ENCODE results near the gene ZNF277.

ZNF277 gene

GRCh38 chr7:112206238-112206990, at the start of gene ZNF277, which contains the start of gene DOCK4:
Gene ZNF277, plus strand, starts transcription at chr7:112206695. Its CDS starts 22 bp downstream, at chr7:112206717.
Gene DOCK4, minus strand, starts transcription at chr7:112206399. Its CDS starts 261 bp downstream, at chr7:112206138.
- peak; percentile 100 for DNase-seq

DNA sequence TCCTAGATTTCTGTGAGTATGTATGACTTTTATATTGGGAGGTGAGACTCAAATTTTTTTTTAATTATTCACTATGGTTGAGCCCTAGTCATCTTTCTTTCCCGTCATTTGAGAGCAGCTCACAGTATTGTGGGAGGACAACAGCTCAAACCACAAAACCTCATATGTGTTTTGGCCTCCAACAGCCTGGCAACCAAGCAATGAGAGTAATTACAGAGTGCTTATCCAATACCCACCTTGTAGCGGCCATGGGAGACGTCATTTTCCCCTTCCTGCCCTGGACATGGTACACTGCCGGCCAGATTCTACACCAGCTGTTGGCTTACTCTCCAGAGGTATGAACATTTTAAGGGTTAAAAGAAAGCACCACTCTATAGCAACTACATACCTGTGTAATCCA, 49.4 kb upstream of the ZNF277 start:
- DNase-seq: no peak

DNA sequence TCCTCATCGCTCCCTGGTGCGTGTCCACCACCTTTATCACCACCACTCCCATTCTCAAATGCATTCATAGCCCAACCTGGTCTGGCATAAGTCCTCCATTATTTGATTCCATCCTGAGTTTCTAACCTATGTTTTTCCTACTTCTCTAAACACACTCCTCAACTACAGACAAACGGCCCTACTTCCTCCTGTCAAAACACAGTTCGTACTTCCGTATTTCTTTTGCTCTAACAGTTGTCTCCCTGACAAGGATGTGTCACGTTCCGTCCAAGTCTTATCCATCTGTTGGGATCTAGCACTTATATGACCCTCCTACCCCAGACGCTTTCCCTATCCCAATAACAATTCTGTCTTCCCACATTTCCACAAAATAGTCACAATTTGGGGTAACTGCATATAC, 47.1 kb upstream of the ZNF277 start:
- DNase-seq: no peak

DNA sequence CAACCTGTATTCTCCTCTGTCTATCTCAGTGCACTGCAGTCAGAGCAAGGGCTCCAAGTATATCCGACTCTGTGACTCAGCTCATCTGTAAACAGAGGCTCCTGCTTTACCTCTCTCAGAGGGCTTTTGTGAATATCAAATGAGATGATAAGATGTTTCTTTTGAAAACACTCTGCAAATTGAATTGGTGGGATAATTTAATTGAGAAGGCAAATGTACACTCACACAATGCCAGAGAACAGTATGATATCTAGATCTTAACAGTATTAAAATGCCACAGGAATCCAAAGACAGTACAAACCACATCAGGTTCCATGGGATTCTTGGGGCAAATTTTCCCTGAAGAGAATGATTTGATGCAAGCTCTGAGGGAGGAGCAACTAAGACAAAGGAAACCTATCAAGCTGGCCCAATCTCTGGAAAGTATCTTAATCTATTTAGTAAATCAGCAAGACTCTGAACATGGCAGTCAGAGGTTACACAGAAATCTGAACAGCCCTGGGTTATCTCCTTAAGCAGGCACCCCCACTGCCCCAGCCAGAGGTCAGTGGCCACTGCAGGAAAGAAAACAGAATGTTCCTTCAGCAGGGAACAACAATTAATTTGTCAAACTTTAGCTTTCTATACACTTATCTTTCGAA, 46.2 kb upstream of the ZNF277 start:
- no peak for DNase-seq

- DNase-seq: no peak
These were observed 45.7 kb upstream of the ZNF277 start for GRCh38 chr7:112160771-112161150.

GRCh38 chr7:112161253-112162141, 45.0 kb upstream of the ZNF277 start:
- no peak for DNase-seq

GRCh38 chr7:112162142-112162766, 44.2 kb upstream of the ZNF277 start:
- DNase-seq: no peak

DNA sequence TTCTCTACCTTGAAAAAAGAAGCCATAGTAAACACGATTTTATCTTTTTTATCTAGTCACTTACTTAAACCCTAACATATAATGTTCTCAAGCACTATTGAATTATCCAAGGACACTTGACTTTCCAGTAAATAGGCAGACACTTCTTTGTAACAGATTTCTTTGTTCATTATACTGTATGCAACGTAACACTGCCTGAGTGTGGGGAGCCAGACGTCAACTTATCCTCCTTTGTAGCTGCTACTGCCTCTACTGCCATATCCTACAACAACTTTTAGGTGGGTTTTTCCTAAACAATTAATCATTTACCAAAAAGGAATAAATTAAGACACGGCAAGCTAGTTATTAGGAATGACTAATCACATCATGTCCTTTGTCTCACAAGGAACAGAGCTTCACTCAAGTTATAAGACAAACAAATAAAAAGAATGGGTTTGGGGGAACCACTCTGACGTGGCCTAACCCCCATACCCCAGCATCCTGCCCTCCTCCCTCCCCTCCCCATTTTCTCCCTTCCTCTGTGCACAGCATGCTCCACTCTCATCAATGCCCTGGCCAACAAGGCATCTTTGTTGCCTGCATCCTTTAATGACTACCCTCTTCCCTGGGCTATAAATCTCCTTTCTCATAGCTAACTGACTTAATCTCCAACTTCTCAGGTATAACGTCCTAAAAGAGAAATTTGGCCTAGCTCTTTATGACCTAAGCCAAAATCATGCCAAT, 43.5 kb upstream of the ZNF277 start:
- no peak for DNase-seq

- DNase-seq: no peak
These were observed 39.3 kb upstream of the ZNF277 start for GRCh38 chr7:112167147-112167546.

GRCh38 chr7:112168915-112169314, 37.6 kb upstream of the ZNF277 start:
- DNase-seq: no peak

GRCh38 chr7:112171673-112172072, 34.8 kb upstream of the ZNF277 start:
- no peak for DNase-seq

- no peak for DNase-seq
These were observed 33.5 kb upstream of the ZNF277 start for GRCh38 chr7:112172870-112173567.

GRCh38 chr7:112173568-112173905, 33.0 kb upstream of the ZNF277 start:
- no peak for DNase-seq

DNA sequence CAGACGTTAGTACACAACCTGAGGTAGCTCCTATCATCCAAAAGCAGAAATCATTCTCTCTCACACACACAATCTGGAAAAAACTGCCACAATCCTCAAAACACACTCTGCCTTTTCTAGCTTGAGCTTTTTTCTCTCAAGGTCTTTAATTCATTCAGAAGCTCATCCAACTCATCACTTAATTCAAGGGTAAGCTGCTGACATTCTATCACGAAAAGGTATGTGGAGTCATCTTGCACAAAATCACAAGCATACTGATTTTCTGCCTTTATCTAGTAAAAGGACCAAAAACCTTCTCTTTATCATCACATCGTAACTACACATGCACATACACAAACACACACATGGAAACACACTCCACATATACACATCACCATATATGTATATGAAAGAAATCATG, 32.3 kb upstream of the ZNF277 start:
- DNase-seq: no peak

DNA sequence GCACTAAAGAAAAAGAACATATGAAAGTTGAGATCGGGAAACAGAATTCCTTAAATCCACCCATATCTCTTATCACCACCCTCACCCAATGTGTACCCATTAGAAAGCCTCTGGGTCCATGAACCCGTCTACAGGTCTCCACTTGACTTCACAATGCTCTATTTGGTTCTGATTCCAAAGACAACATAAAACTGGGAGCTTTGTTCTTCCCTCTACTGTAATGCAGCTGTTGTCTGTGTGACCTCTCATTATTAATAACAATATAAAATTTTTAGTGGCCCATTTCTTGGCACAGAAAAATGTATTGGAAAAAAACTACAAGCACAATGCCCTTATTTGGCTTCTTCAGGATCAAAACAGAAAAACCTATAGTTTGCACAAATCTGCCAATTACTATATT, 30.3 kb upstream of the ZNF277 start:
- no peak for DNase-seq

DNA sequence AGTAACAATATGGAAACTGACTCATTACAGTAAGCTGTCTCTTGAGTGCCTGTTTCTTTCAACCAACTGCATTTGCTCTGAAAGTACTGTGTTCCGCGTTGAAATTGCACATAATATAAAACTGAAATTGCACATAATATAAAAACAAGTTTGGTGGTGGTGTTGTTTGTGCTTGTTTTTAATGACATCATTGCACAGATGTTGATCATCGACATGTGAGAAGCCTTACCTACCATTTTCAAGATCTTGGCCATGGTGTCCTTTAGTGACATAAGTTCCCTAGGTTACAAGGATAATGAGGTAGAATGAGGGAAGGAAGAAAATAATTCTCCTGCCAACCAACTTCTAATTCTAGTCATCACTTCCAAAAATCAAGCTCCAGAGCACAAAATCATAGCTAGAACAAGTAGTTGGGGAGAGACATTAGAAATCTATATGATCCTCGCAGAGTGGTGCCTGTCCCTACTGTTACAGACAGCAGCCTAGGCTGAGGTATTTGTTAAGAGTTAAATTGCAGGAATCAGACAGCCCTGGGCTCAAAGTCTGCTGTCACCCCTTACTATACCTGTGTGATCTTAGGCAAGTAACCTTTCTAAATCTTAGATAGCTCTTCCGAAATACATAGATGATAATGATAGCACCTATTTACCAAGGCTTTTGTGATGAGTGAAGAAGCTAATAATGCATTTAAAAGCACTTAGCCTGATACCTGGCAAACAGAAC, 29.6 kb upstream of the ZNF277 start:
- no peak for DNase-seq

- no peak for DNase-seq
These were observed 26.3 kb upstream of the ZNF277 start for GRCh38 chr7:112180223-112180622.

- no peak for DNase-seq
These were observed 23.7 kb upstream of the ZNF277 start for GRCh38 chr7:112182749-112183148.

DNA sequence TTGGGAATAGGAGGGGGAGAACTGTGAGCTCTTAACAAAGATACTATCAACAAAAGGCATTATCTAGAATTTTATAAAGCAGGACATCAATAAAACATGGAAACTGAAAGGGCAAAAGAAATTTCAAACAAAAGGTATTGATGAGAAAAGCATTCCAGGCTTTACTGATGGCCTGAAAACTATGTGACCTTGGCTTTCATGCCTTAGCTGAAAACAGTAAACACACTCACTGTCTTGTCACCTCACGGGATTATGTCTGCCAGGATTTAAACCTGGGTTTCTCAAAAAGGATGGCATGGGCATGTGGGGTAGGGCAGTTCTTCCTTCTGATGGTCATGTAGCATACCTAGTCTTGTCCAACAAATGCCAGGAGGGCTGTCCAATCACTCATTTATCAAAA, 23.2 kb upstream of the ZNF277 start:
- no peak for DNase-seq

DNA sequence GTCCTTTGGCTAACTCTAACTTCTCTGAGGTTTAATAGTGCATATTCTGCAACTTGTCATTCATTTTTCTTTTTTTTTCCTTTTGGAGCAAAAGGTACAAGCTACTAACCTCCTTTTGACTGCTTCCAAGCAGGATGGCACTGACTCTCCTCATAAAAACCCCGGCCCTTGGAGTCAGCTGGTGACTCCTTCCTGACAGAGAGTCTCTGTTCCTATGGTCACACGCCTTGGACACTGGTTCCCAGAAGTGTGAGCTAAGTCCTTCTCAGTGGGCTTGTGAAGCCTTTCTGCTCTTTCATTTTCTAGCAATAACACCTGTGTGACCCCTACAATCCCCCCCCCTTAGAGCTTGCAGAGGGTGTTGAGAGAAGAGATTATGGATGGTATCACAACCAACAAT, 22.0 kb upstream of the ZNF277 start:
- no peak for DNase-seq
